ENCODE measurements around the gene ARF5. TPM values are rescaled to one million over a fixed set of nuclear protein-coding genes. Genes with fewer than 3 reads are reported as not detected.

Gene ARF5
- total RNA-seq, 3 donors from 2014 or later, result 134 to 154 (median 149) TPM

- intact Hi-C loops (cut with DNase I; ENCODE audit: low total_unique reads), result no loop called here
- H3K4me1 ChIP-seq, result peaks cover 0 to 8% of the 10 kb centered on the region in 2 donors
- H3K4me3 ChIP-seq, result peak overlapping the region; percentile 91 to 99 (median 94)
- peak overlapping the region; percentile 89 to 90 for H3K27ac ChIP-seq
- no peaks in the 10 kb centered on the region for H3K36me3 ChIP-seq
- TF ChIP-seq CTCF (IDR thresholded peaks at IDR 0.05) (no peak), POLR2AphosphoS5 (IDR thresholded peaks at IDR 0.05) (no peak), POLR2A (IDR thresholded peaks at IDR 0.05) (no peak)
- DNase-seq (ENCODE audit: low spot score in 2 of 2), result peak; percentile 33 to 61
- no peaks in the 10 kb centered on the region for H3K27me3 ChIP-seq
- H3K9me3 ChIP-seq, result no peaks in the 10 kb centered on the region
These were observed 679 bp downstream of the ARF5 start for GRCh38 chr7:127588697-127589482.

- peak overlapping the region in 1 of 2 donors; percentile 89 for H3K27ac ChIP-seq
- intact Hi-C loops (cut with DNase I; ENCODE audit: low total_unique reads), result no loop called here
- no peaks in the 10 kb centered on the region for H3K4me1 ChIP-seq
- H3K9me3 ChIP-seq, result no peaks in the 10 kb centered on the region
- no peak for DNase-seq (ENCODE audit: low spot score in 2 of 2)
- no peaks in the 10 kb centered on the region for H3K27me3 ChIP-seq
- H3K4me3 ChIP-seq, result peak overlapping the region in 1 of 3 donors; percentile 91
- TF ChIP-seq CTCF (IDR thresholded peaks at IDR 0.05) (no peak), POLR2A (IDR thresholded peaks at IDR 0.05) (no peak), POLR2AphosphoS5 (IDR thresholded peaks at IDR 0.05) (no peak)
- H3K36me3 ChIP-seq, result no peaks in the 10 kb centered on the region
These were observed 1.7 kb downstream of the ARF5 start for GRCh38 chr7:127589896-127590295.

GRCh38 chr7:127591189-127591588 is 3.0 kb downstream of the ARF5 start:
- no peak overlapping the region for H3K4me3 ChIP-seq
- H3K9me3 ChIP-seq, result no peaks in the 10 kb centered on the region
- H3K36me3 ChIP-seq, result no peaks in the 10 kb centered on the region
- intact Hi-C loops (cut with DNase I; ENCODE audit: low total_unique reads), result no loop called here
- H3K4me1 ChIP-seq, result no peaks in the 10 kb centered on the region
- H3K27me3 ChIP-seq, result no peaks in the 10 kb centered on the region
- no peak for TF ChIP-seq POLR2AphosphoS5 (IDR thresholded peaks at IDR 0.05)
- TF ChIP-seq POLR2A (IDR thresholded peaks at IDR 0.05), result no peak
- no peak for TF ChIP-seq CTCF (IDR thresholded peaks at IDR 0.05)
- DNase-seq (ENCODE audit: low spot score in 2 of 2), result no peak
- no peak overlapping the region for H3K27ac ChIP-seq

- no peak overlapping the region for H3K27ac ChIP-seq
- no peak for DNase-seq (ENCODE audit: low spot score in 2 of 2)
- H3K4me1 ChIP-seq, result no peaks in the 10 kb centered on the region
- H3K36me3 ChIP-seq, result no peaks in the 10 kb centered on the region
- TF ChIP-seq POLR2AphosphoS5 (IDR thresholded peaks at IDR 0.05), result no peak
- no peak for TF ChIP-seq CTCF (IDR thresholded peaks at IDR 0.05)
- TF ChIP-seq POLR2A (IDR thresholded peaks at IDR 0.05), result no peak
- no peaks in the 10 kb centered on the region for H3K9me3 ChIP-seq
- H3K27me3 ChIP-seq, result no peaks in the 10 kb centered on the region
- no peak overlapping the region for H3K4me3 ChIP-seq
- intact Hi-C loops (cut with DNase I; ENCODE audit: low total_unique reads), result no loop called here
These were observed 3.4 kb downstream of the ARF5 start for GRCh38 chr7:127591591-127591990.

- H3K36me3 ChIP-seq, result no peaks in the 10 kb centered on the region
- no peak overlapping the region for H3K27ac ChIP-seq
- no peaks in the 10 kb centered on the region for H3K4me1 ChIP-seq
- intact Hi-C loops (cut with DNase I; ENCODE audit: low total_unique reads), result no loop called here
- no peaks in the 10 kb centered on the region for H3K27me3 ChIP-seq
- TF ChIP-seq CTCF (IDR thresholded peaks at IDR 0.05), result no peak
- TF ChIP-seq POLR2AphosphoS5 (IDR thresholded peaks at IDR 0.05), result no peak
- no peak for TF ChIP-seq POLR2A (IDR thresholded peaks at IDR 0.05)
- no peak overlapping the region for H3K4me3 ChIP-seq
- H3K9me3 ChIP-seq, result no peaks in the 10 kb centered on the region
- no peak for DNase-seq (ENCODE audit: low spot score in 2 of 2)
These were observed 4.3 kb downstream of the ARF5 start for GRCh38 chr7:127592550-127592949.
